ENCODE data around the gene CAV2.

DNA sequence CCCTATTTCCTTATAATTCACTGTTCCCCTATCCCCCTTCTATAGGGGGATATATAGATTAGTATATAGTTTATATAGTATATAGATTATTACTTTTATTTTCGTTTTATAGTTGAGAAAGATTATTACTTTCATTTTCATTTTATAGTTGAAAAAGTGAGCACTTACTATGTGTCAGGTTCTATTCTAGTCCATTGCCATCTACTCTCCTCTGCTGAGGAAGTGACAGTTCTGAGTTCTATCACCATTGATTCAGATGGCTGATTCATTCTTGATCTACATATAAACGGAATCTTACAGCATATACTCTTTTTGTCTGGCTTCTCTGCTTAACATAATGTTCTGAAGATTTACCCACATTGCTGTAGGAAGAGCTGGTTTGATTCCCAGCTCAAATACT lies 20.7 kb upstream of the CAV2 start:
- TF ChIP-seq TAF1 (IDR thresholded peaks at IDR 0.05; ENCODE audit: low read depth) = no peak
- TF ChIP-seq NFIC (IDR thresholded peaks at IDR 0.05) = no peak
- TF ChIP-seq, protein P1, sequence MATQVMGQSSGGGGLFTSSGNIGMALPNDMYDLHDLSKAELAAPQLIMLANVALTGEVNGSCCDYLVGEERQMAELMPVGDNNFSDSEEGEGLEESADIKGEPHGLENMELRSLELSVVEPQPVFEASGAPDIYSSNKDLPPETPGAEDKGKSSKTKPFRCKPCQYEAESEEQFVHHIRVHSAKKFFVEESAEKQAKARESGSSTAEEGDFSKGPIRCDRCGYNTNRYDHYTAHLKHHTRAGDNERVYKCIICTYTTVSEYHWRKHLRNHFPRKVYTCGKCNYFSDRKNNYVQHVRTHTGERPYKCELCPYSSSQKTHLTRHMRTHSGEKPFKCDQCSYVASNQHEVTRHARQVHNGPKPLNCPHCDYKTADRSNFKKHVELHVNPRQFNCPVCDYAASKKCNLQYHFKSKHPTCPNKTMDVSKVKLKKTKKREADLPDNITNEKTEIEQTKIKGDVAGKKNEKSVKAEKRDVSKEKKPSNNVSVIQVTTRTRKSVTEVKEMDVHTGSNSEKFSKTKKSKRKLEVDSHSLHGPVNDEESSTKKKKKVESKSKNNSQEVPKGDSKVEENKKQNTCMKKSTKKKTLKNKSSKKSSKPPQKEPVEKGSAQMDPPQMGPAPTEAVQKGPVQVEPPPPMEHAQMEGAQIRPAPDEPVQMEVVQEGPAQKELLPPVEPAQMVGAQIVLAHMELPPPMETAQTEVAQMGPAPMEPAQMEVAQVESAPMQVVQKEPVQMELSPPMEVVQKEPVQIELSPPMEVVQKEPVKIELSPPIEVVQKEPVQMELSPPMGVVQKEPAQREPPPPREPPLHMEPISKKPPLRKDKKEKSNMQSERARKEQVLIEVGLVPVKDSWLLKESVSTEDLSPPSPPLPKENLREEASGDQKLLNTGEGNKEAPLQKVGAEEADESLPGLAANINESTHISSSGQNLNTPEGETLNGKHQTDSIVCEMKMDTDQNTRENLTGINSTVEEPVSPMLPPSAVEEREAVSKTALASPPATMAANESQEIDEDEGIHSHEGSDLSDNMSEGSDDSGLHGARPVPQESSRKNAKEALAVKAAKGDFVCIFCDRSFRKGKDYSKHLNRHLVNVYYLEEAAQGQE (IDR thresholded peaks at IDR 0.05; ENCODE audit: low read depth) = no peak
- no peak for TF ChIP-seq RAD21 (IDR thresholded peaks at IDR 0.05; ENCODE audit: low read depth)

Measured in Ishikawa (cell line).